Activated CD8-positive, alpha-beta memory T cell treated with anti-CD3 and anti-CD28 coated beads for 24 hours (primary cell): ENCODE measurements around the gene PLIN1.

Experiments used
- DNase-seq: peaks from one replicate; pipeline ENCODE4 v3.0.0-alpha.2; 2020

PLIN1 gene

DNA sequence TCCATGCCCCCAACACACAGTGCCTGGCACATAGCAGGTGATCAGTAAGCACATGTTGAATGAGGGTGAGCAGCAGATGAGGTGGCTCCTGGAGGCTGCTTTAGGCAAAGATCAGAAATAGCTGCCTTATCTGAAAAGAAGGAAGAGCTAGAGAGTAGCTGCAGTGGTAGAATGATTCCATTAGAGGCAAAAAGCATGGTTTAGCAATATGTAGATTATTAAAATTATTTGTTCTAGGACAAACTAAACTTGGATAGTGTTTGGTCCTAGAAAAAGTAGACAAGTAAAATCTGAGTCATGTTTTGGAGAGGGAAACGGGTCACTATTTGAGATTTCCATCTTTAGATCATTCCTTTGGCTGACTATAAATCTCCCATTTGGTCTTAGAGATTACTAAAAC, 56.0 kb downstream of the PLIN1 start:
- DNase-seq: no peak

DNA sequence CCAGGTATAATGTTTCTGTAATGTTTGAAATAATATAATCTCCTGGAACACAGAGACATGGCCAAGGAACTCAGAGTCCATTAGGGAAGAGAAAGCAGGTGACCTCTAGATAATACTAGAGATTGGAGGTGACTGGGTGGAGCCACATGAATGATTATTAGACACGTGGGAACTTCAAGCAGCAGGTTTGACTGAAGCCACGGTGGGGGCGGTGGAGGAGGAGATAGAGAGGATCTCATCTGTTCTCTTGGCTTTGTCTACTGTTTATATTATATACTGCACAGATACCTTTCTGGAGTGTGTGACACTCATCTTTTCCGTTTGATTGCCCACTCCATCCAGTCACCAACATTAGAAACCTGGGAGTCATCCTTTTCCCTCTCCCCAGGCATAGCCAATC, 57.6 kb downstream of the PLIN1 start:
- DNase-seq: no peak

DNA sequence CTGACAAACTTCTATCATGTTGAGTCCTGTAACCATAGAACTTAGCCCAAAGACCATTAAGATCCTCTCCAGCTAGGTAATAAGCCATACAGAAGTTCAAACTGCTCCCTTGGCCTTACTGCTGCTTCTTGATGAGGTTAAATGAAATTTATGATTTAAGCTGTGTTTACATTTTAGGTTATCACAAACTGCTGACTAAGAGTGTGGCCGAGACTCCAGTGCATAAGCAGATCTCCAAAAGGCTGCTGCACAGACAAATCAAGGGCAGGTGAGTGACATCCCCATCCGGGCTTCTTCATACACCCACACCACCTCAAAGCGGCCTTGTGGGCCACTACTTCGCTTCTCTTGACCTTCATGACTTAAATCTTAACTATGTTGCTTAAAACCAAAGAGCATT, 62.9 kb downstream of the PLIN1 start:
- no peak for DNase-seq

DNA sequence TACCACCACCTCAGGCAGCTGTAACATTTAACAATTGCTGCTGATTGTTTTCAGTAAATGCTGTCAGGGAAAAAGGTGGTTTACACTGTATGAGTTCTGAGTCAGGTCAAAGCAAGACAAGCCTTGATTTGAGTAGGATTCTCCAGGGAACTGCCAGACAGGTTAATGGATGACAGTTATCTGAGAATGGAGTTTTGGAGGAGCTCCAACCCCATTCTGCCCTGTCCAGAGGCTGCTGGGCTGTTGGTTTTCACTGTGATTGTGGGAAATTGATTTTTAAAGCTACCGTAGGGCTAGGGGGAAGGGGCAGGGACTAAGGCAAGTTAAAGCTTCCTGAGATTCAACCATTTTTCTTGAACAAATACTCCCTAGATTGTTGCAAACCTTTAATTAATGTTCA, 64.0 kb downstream of the PLIN1 start:
- DNase-seq: no peak
